ENCODE measurements around the gene TMEM132A.

The TMEM132A gene

GRCh38 chr11:60922906-60923305, 1.4 kb upstream of the TMEM132A start:
- no peak for DNase-seq

DNA sequence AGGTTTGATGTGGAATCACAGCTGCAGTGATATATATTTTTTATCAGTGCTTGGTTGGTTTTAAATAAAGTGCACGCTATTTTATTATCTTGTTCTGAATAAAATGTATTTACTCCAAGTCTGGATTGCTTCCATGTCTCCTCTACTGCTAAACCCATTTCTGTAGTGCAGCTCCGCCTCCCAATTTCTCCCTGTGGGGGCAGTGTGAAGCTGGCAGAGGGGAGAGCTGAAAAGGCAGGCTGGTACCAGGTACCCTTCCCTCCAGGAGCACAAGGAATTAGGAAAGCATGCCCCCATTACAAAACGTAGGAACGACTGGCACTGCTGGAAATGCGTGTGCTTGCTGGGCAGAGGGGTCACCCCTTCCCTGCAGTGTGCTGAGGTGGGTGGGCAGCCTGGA, 934 bp upstream of the TMEM132A start:
- peak in 1 of 2 experiments; percentile 33 for DNase-seq

GRCh38 chr11:60923800-60924109, 505 bp upstream of the TMEM132A start:
- DNase-seq, result no peak

DNA sequence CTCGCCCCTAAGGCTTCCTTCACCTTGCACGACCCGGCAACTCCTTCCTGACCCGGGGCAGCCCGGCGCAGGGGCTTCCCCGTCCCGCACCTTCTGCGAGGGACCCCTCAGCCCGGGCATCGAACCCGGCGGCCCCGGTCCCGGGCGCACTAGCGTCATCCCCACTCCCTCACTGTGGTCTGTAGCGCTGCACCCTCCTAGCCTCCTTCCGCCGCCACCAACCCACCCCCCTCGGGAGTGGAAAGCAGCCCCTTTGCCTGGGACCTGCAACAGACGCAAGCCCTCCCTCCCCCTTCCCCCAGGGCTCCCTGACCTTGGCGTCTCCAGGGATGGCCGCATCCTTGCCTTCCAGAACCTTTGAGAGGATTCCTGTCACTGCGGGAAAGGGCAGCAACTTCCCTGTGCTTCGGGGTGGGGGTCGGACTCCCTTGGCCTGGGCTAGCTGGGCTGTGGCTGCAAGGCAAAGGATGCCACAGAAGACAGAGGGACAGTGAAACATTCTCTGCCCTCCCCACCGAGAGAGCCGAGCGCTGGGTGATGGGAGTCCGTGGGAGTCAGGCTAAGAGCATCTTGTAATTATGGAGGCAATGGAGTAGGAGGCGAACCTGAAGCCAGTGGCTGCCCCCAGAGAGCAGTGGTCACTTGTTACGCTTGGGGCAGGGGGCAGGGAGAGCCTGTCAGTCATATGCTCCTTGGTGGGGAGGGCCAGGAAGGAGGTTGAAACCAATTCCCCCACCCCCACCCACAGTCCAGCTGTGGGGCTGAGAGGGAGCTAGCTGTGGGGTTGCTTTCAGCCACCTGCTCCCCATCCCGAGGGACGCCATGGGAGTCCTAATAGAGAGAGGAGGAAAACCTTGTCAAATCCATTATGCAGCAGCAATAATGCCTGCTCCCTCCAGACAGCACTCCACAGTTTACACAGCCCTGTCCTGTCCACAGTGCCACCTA, 920 bp downstream of the TMEM132A start:
- DNase-seq, result peak; percentile 57 to 78

- peak in 1 of 2 experiments; percentile 33 for DNase-seq
Observed at GRCh38 chr11:60925868-60926267, 1.6 kb downstream of the TMEM132A start.

DNA sequence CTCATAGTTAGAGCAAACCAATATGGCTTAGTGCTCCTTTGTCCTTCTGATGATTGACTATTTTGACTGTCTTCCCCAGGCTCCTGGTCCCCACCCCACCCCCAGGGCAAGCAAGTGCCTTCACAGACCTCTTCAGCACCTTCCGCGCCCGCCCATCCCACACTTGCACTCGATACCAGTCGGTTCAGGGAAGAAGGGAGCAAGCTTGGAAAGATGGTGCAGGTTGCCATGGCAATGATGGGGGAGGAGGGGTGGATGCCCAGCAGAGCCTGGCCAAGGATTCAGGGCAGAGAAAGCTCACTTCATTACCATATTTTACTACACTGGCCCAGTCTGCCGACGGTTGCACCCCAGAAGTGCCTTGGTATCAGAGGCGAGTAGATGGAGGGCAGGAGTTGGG, 2.2 kb downstream of the TMEM132A start:
- no peak for DNase-seq

GRCh38 chr11:60927061-60927592, 2.9 kb downstream of the TMEM132A start:
- no peak for DNase-seq

DNA sequence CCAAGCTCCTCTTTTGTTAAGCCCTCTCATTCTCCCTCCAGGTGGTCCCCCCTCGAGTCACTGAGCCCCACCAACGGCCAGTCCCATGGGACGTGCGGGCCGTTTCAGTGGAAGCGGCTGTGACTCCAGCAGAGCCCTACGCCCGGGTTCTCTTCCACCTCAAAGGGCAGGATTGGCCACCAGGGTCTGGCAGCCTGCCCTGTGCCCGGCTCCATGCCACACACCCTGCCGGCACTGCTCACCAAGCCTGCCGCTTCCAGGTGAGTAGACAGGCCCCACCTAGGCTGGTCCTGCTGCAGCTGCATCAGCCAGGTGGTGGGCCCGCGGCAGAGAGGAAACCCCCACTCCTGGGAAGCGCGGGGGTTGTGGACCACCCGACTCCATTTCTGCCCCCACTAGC, 3.3 kb downstream of the TMEM132A start:
- DNase-seq, result no peak

GRCh38 chr11:60928563-60929001, 4.3 kb downstream of the TMEM132A start:
- DNase-seq, result no peak

GRCh38 chr11:60929764-60930163, 5.5 kb downstream of the TMEM132A start:
- no peak for DNase-seq

DNA sequence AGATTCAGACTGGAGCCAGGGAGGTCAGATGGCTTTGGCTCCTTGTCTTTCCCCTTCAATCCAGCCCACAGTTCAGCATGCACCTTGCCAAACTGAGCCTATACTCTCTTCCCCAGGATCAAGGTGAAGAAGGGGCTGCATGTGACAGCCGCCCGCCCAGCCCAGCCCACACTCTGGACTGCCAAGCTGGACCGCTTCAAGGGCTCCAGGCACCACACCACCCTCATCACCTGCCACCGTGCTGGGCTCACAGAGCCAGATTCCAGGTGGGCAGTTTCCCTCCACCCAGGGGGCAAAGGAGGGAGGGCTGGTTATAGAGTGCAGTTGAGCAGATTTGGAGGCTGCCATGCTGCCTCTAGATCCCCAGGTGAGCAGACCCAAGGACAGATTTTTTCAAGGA, 6.1 kb downstream of the TMEM132A start:
- DNase-seq, result no peak

DNA sequence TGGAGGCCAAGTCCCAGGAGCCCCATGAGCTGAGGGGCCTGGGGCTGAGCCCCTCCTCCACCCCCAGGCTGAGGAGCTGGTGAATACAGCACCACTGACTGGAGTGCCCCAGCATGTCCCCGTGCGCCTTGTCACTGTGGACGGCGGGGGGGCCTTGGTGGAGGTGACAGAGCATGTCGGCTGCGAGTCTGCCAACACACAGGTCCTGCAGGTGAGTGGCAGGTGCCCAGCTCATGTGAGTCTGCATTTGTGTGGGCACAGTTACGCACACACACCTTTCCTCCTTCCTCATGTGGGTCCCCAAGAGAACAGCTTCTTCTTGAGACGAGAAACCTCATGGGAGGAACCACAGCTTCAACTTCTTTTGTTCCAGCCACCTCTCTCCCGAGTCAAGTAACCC, 7.7 kb downstream of the TMEM132A start:
- DNase-seq, result no peak

- DNase-seq, result no peak
Observed at GRCh38 chr11:60932605-60933356, 8.5 kb downstream of the TMEM132A start.

DNA sequence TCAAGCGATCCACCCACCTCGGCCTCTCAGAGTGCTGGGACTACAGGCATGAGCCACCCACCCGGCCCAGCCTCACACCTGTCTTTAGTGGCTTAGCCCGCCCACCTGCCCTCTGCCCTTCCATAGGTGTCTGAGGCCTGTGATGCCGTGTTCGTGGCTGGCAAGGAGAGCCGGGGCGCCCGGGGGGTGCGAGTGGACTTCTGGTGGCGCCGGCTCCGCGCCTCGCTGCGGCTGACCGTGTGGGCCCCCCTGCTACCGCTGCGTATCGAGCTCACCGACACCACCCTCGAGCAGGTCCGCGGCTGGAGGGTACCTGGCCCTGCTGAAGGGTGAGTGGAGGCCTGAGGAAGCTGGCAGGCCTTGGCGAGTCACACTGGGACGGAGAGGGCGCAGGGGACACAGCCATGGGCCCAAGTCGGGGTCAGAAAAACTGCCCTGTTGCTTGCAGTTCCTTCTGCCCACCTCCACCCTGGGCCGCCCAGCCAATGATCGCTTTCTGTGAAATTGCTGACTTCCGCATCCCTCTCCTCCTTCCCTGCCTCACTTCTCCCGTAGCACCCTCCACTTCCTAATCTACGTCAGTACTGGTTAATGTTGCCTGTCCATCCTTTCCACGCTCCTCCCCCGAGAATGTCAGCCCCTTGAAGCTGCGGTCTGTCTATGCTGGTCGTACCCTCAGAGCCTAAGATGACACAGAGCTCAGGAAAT, 9.3 kb downstream of the TMEM132A start:
- no peak for DNase-seq

GRCh38 chr11:60934124-60934789, 10.0 kb downstream of the TMEM132A start:
- no peak for DNase-seq

GRCh38 chr11:60934790-60935605, 10.7 kb downstream of the TMEM132A start:
- DNase-seq, result no peak

DNA sequence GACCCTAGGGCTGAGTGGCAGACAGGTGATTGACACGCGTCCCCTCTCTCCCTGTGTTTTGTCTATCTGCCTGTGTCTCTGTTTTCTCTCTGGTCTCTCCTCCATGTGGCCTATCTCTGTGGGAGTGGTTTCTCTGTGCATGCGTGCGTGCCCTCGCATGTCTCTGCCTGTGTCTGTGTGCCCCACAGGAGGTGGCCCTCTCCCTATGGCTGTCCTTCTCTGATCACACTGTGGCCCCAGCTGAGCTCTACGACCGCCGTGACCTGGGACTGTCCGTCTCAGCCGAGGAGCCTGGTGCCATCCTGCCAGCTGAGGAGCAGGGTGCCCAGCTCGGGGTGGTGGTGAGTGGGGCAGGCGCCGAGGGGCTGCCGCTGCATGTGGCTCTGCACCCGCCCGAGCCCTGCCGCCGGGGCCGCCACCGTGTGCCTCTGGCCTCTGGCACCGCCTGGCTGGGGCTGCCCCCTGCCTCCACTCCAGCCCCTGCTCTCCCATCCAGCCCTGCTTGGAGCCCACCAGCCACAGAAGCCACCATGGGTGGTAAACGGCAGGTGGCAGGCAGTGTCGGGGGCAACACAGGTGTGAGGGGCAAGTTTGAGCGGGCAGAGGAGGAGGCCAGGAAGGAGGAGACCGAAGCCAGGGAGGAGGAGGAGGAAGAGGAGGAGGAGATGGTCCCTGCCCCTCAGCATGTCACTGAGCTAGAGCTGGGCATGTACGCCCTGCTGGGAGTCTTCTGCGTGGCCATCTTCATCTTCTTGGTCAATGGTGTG, 11.6 kb downstream of the TMEM132A start:
- no peak for DNase-seq

- DNase-seq, result no peak
Observed at GRCh38 chr11:60936467-60937143, 12.3 kb downstream of the TMEM132A start.

DNA sequence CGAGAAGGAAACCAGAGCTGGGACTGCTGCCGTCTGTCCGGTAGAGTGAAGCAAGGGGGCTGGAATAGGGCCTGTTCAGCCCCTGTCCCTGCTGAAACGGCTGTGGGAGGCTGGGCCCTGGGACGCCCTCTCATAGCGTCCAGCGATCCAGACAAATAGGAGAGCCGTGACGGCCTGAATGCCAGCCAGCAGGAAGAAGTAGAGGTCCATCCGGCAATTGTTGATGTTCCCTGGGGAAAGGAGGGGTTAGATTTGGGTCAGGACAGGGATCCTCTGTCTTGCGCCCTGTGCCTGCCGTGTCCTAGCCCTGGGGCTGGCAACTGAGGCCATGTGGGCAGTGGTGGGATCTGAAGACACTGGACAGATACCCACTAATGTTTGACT, 12.9 kb downstream of the TMEM132A start:
- DNase-seq, result no peak

GRCh38 chr11:60937811-60938210, 13.6 kb downstream of the TMEM132A start:
- no peak for DNase-seq

Data from NCI-H524 (cell line).